Activated CD4-positive, alpha-beta T cell treated with anti-CD3 and anti-CD28 coated beads, Interleukin-2, Interleukin-6, amounts not matched to agents 100 ng/mL and 50 ng/mL, durations not matched to agents 16 hours and 8 hours (primary cell): ENCODE measurements around the gene KCNN1.
A peak's percentile ranks its signal among the peaks of the same experiment; 100 is the strongest.

Experiments
- DNase-seq: peaks from one replicate; pipeline ENCODE4 v3.0.0-alpha.2; 2020

Gene KCNN1

DNA sequence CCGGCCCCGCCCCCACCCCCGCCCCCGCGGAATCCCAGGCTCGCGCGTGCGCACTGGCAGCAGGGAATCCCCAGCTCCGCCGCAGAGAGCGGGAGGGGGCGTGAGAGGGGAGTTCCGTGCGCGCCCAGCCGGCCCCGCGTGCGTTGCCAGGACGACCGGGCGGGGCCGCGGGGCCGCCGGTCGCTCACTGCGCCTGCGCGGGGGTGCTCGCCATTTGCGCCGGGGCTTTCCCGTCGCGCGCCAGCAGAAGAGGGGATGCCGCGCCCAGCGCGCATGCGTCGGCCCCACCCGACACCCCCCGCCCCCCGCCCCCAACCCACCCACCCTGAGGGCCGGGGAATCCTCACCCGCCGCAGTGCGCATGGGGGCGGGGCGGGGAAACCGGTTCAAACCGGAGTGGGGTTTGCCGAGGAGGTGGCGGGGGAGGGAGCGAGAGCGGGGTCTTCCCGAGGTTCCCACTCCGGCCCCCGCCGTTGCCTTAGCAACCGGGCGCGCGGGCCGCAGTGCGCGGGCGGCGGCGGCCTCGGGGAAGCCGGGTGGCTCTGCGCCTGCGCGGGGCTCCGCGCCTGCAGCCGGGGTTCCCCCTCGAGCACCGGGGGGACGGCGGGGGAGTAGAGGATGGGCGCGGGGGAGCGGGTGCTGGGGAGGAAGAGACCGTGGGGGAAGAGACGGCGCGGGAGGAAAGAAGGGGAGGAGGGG, 18.9 kb upstream of the KCNN1 start:
- DNase-seq, result peak; percentile 98

DNA sequence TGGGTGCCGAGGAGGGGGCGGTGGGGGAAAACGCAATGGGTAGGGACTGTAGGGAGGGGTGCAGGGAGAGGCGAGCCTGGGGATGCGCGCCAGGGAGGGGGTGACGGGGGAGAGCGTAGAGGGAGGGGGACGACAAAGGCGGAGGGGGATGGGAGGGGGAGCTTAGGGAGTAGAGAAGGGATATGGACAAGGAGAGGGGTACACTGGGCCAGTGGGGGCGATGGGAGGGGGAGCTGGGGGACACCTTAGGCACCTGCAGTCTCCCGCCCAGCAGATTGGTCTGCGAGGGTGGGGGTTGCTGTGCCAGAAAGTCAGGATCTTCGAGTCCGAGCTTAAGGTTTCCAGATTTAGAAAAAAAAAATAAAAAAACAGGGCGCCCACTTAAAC, 18.4 kb upstream of the KCNN1 start:
- DNase-seq, result no peak

DNA sequence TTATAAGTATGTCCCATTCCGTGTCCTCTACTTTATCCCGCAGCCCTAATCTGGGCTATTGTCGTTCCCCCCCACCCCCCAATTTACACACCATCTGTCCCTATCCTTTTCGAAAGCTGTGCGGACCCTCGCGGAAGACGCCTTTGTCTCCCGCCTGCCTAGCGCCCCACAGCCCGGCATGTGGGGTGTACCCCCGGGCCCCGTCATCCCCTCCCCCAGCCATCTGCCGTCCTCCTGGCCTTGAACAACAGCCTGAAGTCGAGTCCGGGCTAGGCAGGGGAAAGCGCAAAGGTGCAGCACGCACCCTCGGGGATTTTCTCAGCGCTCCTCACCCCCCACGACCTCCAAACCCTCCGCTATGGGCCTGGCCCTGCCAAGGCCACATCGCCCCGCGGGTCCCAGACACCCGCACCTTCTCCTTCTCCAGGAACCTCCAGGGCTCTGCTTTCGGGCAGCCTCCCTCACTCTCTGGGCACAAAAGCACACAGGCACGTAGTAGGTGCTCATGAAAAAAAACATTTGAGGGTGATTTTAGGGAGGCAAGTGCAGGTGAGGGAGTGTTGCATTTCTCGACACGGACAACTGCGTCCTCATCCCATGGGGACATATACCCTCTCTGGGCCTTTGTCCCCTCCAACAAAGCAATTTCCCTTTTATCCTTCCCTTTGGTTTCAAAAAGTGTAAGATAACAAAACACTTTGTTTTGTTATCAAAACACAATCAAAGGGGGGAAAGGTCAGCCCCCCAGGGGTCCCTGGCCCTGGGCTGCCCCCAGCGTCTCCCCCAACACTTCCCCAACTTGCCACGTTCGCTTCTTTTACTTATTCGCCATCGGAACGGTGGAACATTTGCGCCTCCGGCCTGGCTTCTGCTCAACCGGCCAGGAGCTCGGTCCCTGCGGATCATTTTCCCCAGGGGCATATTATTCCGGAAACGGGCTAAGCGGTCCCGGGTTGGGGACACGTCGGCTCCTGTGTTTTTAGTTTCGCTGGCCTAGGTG, 17.7 kb upstream of the KCNN1 start:
- no peak for DNase-seq

GRCh38 chr19:17949956-17950309, 17.0 kb upstream of the KCNN1 start:
- no peak for DNase-seq

DNA sequence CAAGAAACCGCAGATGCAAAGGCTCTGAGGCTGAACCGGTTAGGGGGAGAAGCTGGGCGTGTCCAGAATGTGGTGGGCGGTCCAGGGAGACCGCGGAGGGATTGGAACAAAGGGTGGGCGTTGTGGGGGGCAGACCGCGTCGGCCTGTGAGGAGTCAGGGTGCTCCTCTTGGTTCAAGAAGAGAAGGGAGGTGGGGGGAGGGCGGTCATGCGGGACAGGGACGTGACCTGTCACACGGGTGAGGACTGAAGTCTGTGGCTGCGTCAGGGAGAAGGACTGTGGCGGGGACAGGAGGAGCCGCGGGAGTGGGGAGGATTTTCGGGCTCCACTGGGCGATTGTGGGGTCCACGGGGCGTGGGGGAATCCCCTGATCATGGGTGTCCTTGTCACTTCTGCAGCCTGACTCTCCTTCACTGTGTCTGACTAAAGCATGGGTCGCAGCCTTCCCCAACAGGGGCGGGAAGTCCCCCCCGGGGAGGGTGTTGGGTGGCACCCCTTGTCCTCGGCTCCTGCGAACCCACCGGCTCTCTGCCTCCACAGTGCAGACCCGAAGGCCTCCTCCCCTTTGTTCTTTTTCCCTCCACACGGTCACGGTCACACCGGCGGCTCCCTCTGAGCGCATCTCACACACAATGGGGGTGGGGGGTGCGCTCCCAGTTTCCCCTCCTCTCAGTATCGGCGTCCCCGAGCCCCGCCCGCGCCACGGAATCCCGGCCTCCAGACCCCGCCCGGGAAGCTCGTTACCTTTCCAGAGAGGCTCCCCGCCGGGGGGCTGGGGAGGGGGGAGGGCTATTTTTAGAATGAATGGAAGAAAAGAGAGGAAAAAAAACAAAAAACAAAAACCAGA, 16.4 kb upstream of the KCNN1 start:
- DNase-seq, result no peak

GRCh38 chr19:17951157-17951989, 15.5 kb upstream of the KCNN1 start:
- no peak for DNase-seq

DNA sequence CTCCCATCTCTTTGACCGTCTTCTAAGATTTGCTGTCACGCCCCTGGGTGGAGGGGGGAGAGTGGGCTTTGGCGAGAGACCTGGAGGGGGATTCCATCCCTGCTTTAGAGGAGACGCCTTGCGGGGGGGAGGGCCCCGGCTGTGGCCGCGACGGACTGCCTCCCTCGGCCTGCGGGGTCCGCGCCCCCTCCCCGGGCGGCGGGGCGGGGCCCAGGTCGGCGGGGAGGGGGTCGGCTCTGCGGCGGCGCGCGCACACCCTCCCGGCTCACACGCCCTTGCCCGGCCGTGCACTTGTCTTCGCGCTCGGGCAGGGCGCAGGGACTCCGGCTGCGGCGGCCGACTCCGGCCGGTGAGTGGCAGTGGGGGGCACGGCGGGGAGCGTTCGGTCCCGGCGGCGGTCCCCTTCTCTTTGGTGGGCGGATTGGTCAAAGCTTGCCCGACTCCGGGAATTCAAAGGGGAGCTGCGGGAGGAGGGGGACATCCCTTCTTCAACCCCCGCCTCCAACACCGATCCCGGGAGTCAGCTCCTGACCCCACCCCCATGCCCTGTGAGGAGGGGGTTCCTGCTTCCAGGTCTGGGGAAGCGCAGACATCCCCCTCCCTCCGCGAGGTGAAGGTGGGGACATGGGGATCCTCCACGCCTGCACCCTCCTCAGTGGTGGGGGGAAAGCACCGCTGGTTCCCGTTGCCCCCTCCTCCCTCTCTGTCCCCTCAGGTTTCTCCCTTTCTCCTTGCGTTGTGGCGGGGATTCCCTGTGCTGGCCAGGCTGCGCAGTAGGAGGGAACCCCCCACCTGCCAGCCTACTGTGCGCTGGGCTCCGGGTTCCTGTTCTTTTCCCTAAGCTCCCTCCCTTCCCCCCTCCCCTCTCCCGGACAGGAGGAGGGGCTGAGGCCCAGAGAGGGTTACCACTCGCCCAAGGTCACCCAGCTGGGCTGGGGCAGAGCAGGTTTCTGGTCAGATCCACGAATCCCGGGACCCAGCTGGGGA, 14.6 kb upstream of the KCNN1 start:
- DNase-seq, result no peak

- DNase-seq, result no peak
These were observed 13.5 kb upstream of the KCNN1 start for GRCh38 chr19:17953316-17953801.

GRCh38 chr19:17953869-17954268, 13.0 kb upstream of the KCNN1 start:
- no peak for DNase-seq

DNA sequence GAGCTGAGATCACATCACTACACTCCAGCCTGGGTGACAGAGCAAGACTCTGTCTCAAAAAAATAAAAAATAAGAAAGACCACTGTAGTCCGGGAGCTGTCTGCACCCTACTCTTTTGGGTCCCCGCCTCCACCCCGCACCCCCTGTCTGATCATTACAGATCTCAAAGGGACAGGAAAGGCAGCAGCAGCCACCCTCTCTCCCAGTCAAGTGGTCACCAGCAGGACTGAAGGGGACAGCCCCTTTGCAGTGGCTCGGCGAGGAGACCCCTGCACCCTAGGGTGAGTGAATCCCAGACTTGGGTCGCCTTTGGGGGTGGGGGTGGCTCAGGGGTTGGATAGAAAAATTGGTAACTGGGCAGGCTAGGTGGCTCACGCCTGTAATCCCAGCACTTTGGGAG, 12.5 kb upstream of the KCNN1 start:
- DNase-seq, result no peak

DNA sequence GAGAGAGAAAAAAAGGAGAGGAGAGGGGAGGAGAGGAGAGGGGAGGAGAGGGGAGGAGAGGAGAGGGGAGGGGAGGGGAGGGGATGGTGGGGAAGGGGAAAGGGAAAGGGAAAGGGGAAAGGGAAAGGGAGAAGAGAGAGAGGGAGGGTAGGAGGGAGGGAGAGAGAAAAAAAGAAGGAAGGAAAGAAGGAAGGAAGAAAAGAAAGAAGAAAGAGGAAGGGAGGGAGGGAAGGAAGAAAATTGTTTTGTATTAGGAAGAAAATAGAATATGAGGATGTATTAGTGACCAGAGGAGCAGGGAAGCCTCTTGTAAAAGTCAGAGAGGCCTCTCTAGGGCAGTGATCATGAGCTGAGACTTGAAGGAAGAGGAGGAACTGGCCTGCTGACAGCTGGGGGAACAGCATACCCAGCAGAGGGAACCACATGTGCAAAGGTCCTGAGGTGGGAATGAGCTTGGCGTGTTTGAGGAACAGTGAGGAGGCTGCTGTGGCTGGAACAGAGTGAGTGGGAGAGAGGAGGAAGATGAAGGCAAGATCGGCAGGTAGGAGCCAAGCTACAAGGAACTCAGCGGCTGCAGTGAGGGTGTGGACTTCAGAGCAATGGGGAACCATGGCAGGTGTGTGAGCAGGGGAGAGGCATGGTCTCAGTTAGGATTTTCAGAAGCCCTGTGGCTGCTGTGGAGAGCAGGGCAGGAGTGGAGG, 9.6 kb upstream of the KCNN1 start:
- DNase-seq, result no peak

- no peak for DNase-seq
These were observed 9.0 kb upstream of the KCNN1 start for GRCh38 chr19:17957885-17958284.

GRCh38 chr19:17963936-17964691, 2.8 kb upstream of the KCNN1 start:
- DNase-seq, result no peak

DNA sequence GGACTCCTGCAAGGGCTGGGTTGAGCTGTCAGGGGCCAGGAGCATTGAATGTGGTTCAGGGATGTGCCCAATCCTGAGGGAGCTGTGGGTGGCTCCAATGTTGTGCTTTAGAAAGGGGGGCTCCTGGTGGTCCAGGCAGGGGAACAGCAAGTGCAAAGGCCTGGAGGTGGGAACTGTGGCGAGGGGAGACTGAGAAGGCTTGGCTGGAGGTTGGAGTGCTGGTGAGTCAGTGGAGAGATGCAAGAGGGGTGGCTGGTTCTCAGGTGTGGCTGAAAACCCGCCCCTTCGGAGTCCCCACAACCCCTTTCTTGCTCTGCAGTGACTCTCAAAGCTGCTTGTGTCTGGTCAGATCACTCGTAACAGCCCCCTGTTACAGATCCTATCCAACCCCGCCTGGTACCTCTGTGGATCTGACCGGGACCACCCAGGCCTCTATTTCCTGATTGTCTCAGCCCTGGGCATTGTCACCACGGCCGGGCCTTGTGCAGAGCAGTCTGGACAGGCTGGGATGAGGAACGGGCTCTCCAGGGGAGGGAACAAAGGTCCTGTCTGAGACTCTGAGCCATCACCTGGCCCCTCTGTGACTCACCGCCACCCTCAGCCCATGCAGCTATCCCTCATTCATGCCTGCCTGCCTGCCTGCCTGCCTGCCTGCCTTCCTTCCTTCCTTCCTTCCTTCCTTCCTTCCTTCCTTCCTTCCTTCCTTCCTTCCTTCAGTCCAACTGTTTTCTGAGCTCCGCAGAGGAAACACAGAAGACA, 1.4 kb upstream of the KCNN1 start:
- no peak for DNase-seq

DNA sequence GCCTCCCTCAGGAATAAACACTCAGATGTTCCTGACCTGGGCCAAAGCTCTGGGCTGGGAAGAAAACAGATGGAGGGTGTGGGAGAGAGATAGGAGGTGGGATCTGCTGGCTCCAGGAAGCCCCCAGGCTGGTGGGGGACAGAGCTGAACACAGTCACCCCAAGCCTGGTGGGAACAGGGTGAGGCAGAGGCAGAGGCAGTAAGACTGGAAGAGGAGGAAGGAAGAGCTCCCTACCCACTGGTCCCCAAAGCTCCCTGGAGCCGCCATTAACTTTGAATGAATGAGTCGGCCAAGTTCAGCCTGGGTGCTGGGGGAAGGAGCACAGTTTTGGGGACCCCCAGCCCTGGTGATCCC, 801 bp upstream of the KCNN1 start:
- DNase-seq, result no peak

- DNase-seq, result no peak
These were observed 547 bp downstream of the KCNN1 start for GRCh38 chr19:17967257-17968051.

DNA sequence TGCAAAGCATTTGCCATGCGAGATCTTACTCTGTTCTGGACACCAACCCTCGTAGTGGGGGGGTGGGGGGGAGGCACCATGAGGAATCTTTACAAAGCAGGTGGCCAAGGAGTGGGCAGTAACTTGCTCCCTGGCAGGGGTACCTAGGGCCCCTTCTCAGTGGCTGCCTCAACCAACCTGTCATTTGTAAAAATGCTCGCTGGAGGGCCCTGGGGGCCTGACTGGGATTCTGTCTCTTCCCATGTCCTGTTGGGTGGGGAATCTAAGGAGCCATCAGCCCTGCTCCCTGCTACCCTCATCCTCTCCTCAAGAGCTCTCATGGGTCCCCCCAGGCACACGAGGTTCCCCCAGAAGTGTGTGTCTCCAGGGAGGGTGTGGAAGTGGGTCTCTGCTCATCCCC, 1.5 kb downstream of the KCNN1 start:
- DNase-seq, result no peak
